ENCODE results near the gene COQ5. TPM values are rescaled to one million over a fixed set of nuclear protein-coding genes. Genes with fewer than 3 reads are reported as not detected.

Gene COQ5
- total RNA-seq, 1 experiment from 2014 or later, result 34.1 TPM

DNA sequence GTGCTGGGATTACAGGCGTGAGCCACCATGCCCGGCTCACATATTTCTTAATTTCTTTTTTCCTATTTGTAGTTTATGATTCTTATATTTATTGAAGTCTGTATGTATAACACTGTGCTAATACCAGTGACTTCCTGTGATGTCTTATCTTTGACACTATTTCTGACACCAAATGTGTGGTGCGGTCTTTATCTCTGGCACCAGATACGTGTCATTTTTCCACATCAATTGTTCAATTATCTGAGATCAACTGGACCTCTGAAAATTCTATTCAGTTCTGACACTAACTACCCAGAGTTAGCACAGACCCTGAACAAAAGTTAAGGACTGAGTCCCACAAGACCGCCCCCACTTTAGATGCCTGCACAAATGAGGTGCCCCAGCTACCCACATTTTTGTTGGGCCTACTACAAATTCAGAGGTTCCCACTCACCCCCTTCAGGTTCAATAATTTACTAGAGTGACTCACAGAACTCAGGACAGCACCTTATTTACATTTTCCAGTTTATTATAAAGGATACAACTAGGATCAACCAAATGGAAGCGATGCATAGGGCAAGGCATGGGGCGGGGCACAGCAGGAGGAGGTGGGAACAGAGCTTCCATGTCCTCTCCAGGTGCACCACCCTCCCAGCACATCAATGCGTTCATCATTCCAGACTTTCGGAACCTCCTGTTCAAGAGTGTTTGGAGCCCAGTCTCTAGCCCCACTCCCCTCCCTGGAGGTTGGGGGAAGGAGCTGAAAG is 47.8 kb downstream of the COQ5 start:
- Histone ChIP-seq H3K27me3 (ENCODE audit: insufficient read depth, low read length) (no peaks in the 10 kb centered on the region), H3K4me2 (ENCODE audit: low read length) (no peak overlapping the region), H3K36me3 (ENCODE audit: control insufficient read depth in 1 of 2, insufficient read depth in 2 of 2, low read length in 2 of 2) (no peaks in the 10 kb centered on the region), H3K9me2 (ENCODE audit: insufficient read depth) (no peaks in the 10 kb centered on the region), H4K20me1 (ENCODE audit: insufficient read depth) (no peaks in the 10 kb centered on the region), H3K9ac (ENCODE audit: low read length) (no peak overlapping the region), H3K4me3 (replicated peaks in 1 of 2; ENCODE audit: low read depth in 1 of 2, low read length in 2 of 2) (no peak overlapping the region), H2AFZ (ENCODE audit: low read depth, low read length, poor library complexity, severe bottlenecking) (no peak overlapping the region), H3K27ac (ENCODE audit: low read depth, low read length) (no peak overlapping the region), H3K9me3 (ENCODE audit: control insufficient read depth in 1 of 2, insufficient read depth in 1 of 2, low read depth in 1 of 2, low read length in 2 of 2) (no peaks in the 10 kb centered on the region), H3K4me1 (ENCODE audit: control insufficient read depth in 1 of 2, insufficient read depth in 2 of 2, low read length in 2 of 2) (peaks cover 0 to 2% of the 10 kb centered on the region in 2 experiments; a peak in 2 of 4 replicates), H3K79me2 (ENCODE audit: insufficient read depth, low read length) (no peaks in the 10 kb centered on the region)
- ATAC-seq (no peak), DNase-seq (ENCODE audit: low read depth, low spot score) (no peak)
- no TSS peak for BruUV-seq (replicated peaks)
- no peak for TF ChIP-seq RAD21 (IDR thresholded peaks at IDR 0.05; ENCODE audit: low read depth)
- no peak for TF ChIP-seq FOSL1 (IDR thresholded peaks at IDR 0.05; ENCODE audit: low read depth)
- TF ChIP-seq CBX3 (IDR thresholded peaks at IDR 0.05; ENCODE audit: low read depth), result no peak
- no peak for TF ChIP-seq EZH2phosphoT487 (IDR thresholded peaks at IDR 0.05; ENCODE audit: borderline replicate concordance)
- TF ChIP-seq YY1 (IDR thresholded peaks at IDR 0.05; ENCODE audit: extremely low read depth, insufficient replicate concordance, low read depth, low read length), result no peak
- TF ChIP-seq SRF (IDR thresholded peaks at IDR 0.05; ENCODE audit: low read depth), result no peak
- TF ChIP-seq MAX (IDR thresholded peaks at IDR 0.05), result no peak
- TF ChIP-seq, protein P1, sequence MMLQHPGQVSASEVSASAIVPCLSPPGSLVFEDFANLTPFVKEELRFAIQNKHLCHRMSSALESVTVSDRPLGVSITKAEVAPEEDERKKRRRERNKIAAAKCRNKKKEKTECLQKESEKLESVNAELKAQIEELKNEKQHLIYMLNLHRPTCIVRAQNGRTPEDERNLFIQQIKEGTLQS (IDR thresholded peaks at IDR 0.05), result no peak
- no peak for TF ChIP-seq TCF7L2 (IDR thresholded peaks at IDR 0.05; ENCODE audit: borderline replicate concordance, extremely low read depth, insufficient read depth, insufficient read length)
- no peak for TF ChIP-seq POLR2AphosphoS5 (IDR thresholded peaks at IDR 0.05; ENCODE audit: low read depth, low read length)
- TF ChIP-seq EZH2 (IDR thresholded peaks at IDR 0.05), result no peak
- no peak for TF ChIP-seq ELF1 (IDR thresholded peaks at IDR 0.05; ENCODE audit: borderline replicate concordance, low read depth)
- no peak for TF ChIP-seq EGR1 (IDR thresholded peaks at IDR 0.05; ENCODE audit: low read depth)
- no peak for TF ChIP-seq JUND (IDR thresholded peaks at IDR 0.05)
- TF ChIP-seq ZFX (IDR thresholded peaks at IDR 0.05), result no peak
- TF ChIP-seq ZNF274 (IDR thresholded peaks at IDR 0.05; ENCODE audit: low read depth, low read length), result no peak
- TF ChIP-seq REST (IDR thresholded peaks at IDR 0.05; ENCODE audit: low read depth), result no peak
- no peak for TF ChIP-seq CTCF (IDR thresholded peaks at IDR 0.05 in 2 of 3, conservative IDR thresholded peaks at IDR 0.05 in 1 of 3; ENCODE audit: borderline replicate concordance in 1 of 3, insufficient read depth in 1 of 3, low read depth in 2 of 3, low read length in 2 of 3)
- TF ChIP-seq ZBTB33 (IDR thresholded peaks at IDR 0.05; ENCODE audit: extremely low read depth, insufficient replicate concordance, low read length), result no peak
- POLR2A ChIA-PET, result interaction anchor here (1.3 kb wide), 1 partner anchor 15 kb away, joined by 4 read pairs; the partner anchor contains the start of gene DYNLL1
- CTCF ChIA-PET, result no interaction called here
- intact Hi-C loops (cut with micrococcal nuclease), result no loop called here
- RAD21 ChIA-PET (ENCODE audit: low non-redundant PET in 1 of 2, low total read pairs in 2 of 2, uncharacterized antibody in 2 of 2, unreplicated experiment in 2 of 2), result no interaction called here
